ENCODE measurements around the gene GPANK1.

GRCh38 chr6:31634969-31635575 is 29.7 kb downstream of the GPANK1 start:
- TF ChIP-seq, protein P1, sequence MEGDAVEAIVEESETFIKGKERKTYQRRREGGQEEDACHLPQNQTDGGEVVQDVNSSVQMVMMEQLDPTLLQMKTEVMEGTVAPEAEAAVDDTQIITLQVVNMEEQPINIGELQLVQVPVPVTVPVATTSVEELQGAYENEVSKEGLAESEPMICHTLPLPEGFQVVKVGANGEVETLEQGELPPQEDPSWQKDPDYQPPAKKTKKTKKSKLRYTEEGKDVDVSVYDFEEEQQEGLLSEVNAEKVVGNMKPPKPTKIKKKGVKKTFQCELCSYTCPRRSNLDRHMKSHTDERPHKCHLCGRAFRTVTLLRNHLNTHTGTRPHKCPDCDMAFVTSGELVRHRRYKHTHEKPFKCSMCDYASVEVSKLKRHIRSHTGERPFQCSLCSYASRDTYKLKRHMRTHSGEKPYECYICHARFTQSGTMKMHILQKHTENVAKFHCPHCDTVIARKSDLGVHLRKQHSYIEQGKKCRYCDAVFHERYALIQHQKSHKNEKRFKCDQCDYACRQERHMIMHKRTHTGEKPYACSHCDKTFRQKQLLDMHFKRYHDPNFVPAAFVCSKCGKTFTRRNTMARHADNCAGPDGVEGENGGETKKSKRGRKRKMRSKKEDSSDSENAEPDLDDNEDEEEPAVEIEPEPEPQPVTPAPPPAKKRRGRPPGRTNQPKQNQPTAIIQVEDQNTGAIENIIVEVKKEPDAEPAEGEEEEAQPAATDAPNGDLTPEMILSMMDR (conservative IDR thresholded peaks at IDR 0.05): no peak
- no peak for TF ChIP-seq EZH2 (IDR thresholded peaks at IDR 0.05; ENCODE audit: low read depth)
